GM12891 (cell line): Measurements from ENCODE around the gene PKNOX2.

Experiments
- DNase-seq: peaks from one replicate; pipeline ENCODE4 v3.0.0; 2011; ENCODE audit warnings: low spot score; ENCODE audit not compliant: insufficient read length
- FAIRE-seq: peaks from 2 replicates; lab custom pipeline; 2011; peaks lifted over from hg19 to GRCh38; lab: Jason Lieb, UNC
- PAX5 ChIP-seq: IDR thresholded peaks from 2 replicates; pipeline ENCODE4 v1.6.1; 2011; ENCODE audit warnings: low read length, moderate library complexity, mild to moderate bottlenecking; ENCODE audit not compliant: insufficient read depth, severe bottlenecking
- POLR2A ChIP-seq: IDR thresholded peaks from 2 replicates; pipeline ENCODE4 v1.6.1; 2011; ENCODE audit warnings: low read depth, low read length, control low read depth
- POLR2AphosphoS5 ChIP-seq: IDR thresholded peaks from 2 replicates; pipeline ENCODE4 v1.6.1; 2011; ENCODE audit warnings: low read depth, low read length, control low read depth
- POU2F2 ChIP-seq: IDR thresholded peaks from 2 replicates; pipeline ENCODE4 v1.6.1; 2011; ENCODE audit warnings: low read depth, mild to moderate bottlenecking, control low read depth, low read length, moderate library complexity
- SPI1 ChIP-seq: IDR thresholded peaks from 2 replicates; pipeline ENCODE4 v1.6.1; 2011; ENCODE audit warnings: low read depth, low read length, control low read depth
- TAF1 ChIP-seq: IDR thresholded peaks from 2 replicates; pipeline ENCODE4 v1.6.1; 2011; ENCODE audit warnings: low read depth, low read length, control low read depth

The PKNOX2 gene

DNA sequence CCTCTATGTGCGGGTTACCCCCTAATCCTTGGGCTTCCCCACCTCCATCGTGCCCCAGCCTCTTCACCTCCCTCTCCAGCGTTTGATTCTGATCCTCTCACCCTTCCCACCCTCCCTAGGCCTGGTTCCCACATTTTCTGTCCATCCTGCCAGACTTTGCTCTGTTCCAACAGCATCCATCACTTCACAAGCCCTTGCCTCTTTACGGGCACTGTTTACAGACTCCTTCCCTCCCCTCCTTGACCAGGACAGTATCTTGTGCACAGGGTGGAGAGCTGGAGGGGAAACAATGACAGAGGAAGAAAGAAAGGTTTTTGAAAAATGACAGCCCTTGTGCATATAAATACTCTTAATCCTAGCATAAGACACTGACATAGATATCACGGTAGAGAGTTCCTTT lies 301.1 kb downstream of the PKNOX2 start:
- FAIRE-seq (no peak), DNase-seq (no peak)
- TF ChIP-seq TAF1 (no peak), SPI1 (no peak)

DNA sequence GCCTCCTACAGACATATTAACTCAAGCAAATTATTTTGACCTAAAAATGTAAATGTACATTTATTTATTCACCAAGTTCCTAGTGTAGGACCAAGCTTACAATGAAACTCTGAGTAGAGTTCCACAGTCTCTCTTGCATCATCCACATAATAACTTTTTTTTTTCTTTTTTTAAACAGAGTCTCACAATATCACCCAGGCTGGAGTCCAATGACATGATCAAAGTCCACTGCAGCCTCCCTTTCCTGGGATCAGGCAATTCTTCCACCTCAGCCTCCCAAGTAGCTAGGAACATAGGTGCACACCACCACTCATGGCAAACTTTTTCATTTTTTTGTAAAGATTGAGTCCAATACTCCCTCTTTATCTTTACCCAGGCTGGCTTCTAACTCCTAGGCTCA lies 303.5 kb downstream of the PKNOX2 start:
- no peak for FAIRE-seq
- no peak for DNase-seq
- TF ChIP-seq POLR2AphosphoS5 (no peak), PAX5 (no peak), SPI1 (no peak), POU2F2 (no peak), POLR2A (no peak), TAF1 (no peak)

GRCh38 chr11:125468852-125469251 lies 304.3 kb downstream of the PKNOX2 start:
- no peak for DNase-seq
- FAIRE-seq = no peak

GRCh38 chr11:125470355-125470754 lies 305.8 kb downstream of the PKNOX2 start:
- DNase-seq (no peak), FAIRE-seq (no peak)
- TF ChIP-seq PAX5 = no peak
- no peak for TF ChIP-seq SPI1

More at GRCh38 chr11:125468852-125469251, 304.3 kb downstream of the PKNOX2 start:
- TF ChIP-seq TAF1 (no peak), SPI1 (no peak), POU2F2 (no peak), POLR2AphosphoS5 (no peak)

DNA sequence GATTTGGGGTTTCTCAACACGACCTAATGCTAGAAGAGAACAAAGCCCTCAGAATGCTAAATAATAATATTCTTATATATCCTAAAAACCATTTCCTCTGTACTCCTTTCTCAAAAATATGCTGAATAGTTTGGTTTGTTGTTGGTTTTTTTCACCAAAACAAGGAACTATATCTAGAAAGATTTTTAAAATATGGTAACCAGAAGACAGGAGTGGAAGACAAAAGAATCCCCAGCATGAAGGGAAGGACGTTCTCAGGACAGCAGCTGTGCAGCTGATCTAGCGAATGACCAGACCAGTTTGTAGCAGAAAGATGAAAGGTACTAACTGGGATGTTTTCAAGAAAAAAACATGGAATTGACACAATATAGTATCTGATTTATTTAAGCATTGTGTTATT lies 312.2 kb downstream of the PKNOX2 start:
- DNase-seq (no peak), FAIRE-seq (no peak)
- no peak for TF ChIP-seq POU2F2
- TF ChIP-seq POLR2AphosphoS5 = no peak
- no peak for TF ChIP-seq PAX5
- no peak for TF ChIP-seq SPI1
- no peak for TF ChIP-seq POLR2A
- no peak for TF ChIP-seq TAF1

GRCh38 chr11:125479137-125479536 lies 314.6 kb downstream of the PKNOX2 start:
- DNase-seq (no peak), FAIRE-seq (no peak)
- TF ChIP-seq TAF1 = no peak
- TF ChIP-seq POLR2A = no peak
- TF ChIP-seq SPI1 = no peak
- TF ChIP-seq POU2F2 = no peak
- no peak for TF ChIP-seq POLR2AphosphoS5
- TF ChIP-seq PAX5 = no peak

DNA sequence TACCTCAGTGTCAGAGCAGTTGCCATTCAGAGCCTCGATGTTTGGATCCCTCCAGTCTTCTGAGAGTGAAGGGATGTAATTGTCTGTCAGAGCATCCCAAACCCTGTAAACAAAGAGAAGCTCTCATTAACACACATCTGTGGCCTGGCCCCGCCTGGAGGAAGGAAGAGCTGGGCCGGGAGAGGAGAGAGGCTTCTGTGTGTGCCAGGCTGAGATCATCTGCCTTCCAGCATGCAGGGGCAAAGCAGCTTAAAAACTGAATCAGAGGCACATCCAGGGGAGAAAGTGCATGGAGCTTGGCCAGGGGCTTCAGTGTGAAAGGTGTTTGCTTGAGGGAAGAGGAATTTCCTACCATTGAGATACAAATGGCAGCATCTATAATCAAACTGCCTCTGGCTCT lies 317.0 kb downstream of the PKNOX2 start:
- no peak for TF ChIP-seq POU2F2
- TF ChIP-seq POLR2AphosphoS5 = no peak
- TF ChIP-seq SPI1 = no peak
- no peak for TF ChIP-seq PAX5
- no peak for FAIRE-seq
- no peak for DNase-seq
